ENCODE results near the gene IL34.
"Not testable (repeated sequence)": the region's sequence is repeated elsewhere in the genome, so short reads cannot be mapped to it uniquely, and the experiment has no call there.

IL34 gene

GRCh38 chr16:70643264-70643663 is 3.1 kb upstream of the IL34 start:
- not testable (repeated sequence) for DNase-seq; H2AFZ ChIP-seq (ENCODE audit: low read depth, low read length); H3K4me2 ChIP-seq (ENCODE audit: low read length, poor library complexity, severe bottlenecking); H3K18ac ChIP-seq (ENCODE audit: low read depth in 1 of 2, low read length in 2 of 2); H4K91ac ChIP-seq (ENCODE audit: low read length); H3K4ac ChIP-seq (ENCODE audit: low read depth in 1 of 2, low read length in 2 of 2); H3K4me1 ChIP-seq (ENCODE audit: control insufficient read depth, insufficient read depth, low read depth, low read length); H3K14ac ChIP-seq (ENCODE audit: low read length in 2 of 2); H3K23ac ChIP-seq (ENCODE audit: low read length in 2 of 2); H2BK15ac ChIP-seq (ENCODE audit: low read depth, poor library complexity, severe bottlenecking); H3K4me3 ChIP-seq (ENCODE audit: insufficient read depth in 1 of 2, low read depth in 1 of 2, low read length in 2 of 2); H3K36me3 ChIP-seq (ENCODE audit: control insufficient read depth in 1 of 2, insufficient read depth in 2 of 2, low read depth in 1 of 2, low read length in 2 of 2); H4K8ac ChIP-seq (ENCODE audit: low read length); H3K79me1 ChIP-seq (replicated peaks; ENCODE audit: low read length, poor library complexity, severe bottlenecking); H3K27me3 ChIP-seq (ENCODE audit: control insufficient read depth in 1 of 2, insufficient read depth in 1 of 2, low read length in 2 of 2); H2BK12ac ChIP-seq (ENCODE audit: low read length in 2 of 2); H2BK5ac ChIP-seq (ENCODE audit: low read depth, low read length, poor library complexity, severe bottlenecking); H2AK5ac ChIP-seq (ENCODE audit: low read length, severe bottlenecking); H3K9ac ChIP-seq (ENCODE audit: low read length); H2BK120ac ChIP-seq (ENCODE audit: low read depth, low read length); H3K9me3 ChIP-seq (ENCODE audit: control insufficient read depth, low read length); H3K27ac ChIP-seq (ENCODE audit: low read length, poor library complexity, severe bottlenecking)
- WGBS = 88% methylated on average over 7 of the region's 7 CpGs

GRCh38 chr16:70644763-70645597 is 1.4 kb upstream of the IL34 start:
- Histone ChIP-seq H3K4me3 (ENCODE audit: insufficient read depth in 1 of 2, low read depth in 1 of 2, low read length in 2 of 2) (no peak overlapping the region), H2BK12ac (ENCODE audit: low read length in 2 of 2) (no peak overlapping the region), H2BK15ac (ENCODE audit: low read depth, poor library complexity, severe bottlenecking) (no peak overlapping the region), H3K4me1 (ENCODE audit: control insufficient read depth, insufficient read depth, low read depth, low read length) (peaks cover 5% of the 10 kb centered on the region), H2BK120ac (ENCODE audit: low read depth, low read length) (no peak overlapping the region), H3K36me3 (ENCODE audit: control insufficient read depth in 1 of 2, insufficient read depth in 2 of 2, low read depth in 1 of 2, low read length in 2 of 2) (no peaks in the 10 kb centered on the region), H3K9ac (ENCODE audit: low read length) (no peak overlapping the region), H3K27ac (ENCODE audit: low read length, poor library complexity, severe bottlenecking) (no peak overlapping the region), H4K8ac (ENCODE audit: low read length) (no peak overlapping the region), H3K9me3 (ENCODE audit: control insufficient read depth, low read length) (no peaks in the 10 kb centered on the region), H3K4ac (ENCODE audit: low read depth in 1 of 2, low read length in 2 of 2) (peak overlapping the region in 1 of 2 experiments; percentile 8), H3K23ac (ENCODE audit: low read length in 2 of 2) (no peak overlapping the region), H3K79me1 (replicated peaks; ENCODE audit: low read length, poor library complexity, severe bottlenecking) (no peaks in the 10 kb centered on the region), H2AFZ (ENCODE audit: low read depth, low read length) (no peak overlapping the region), H3K4me2 (ENCODE audit: low read length, poor library complexity, severe bottlenecking) (no peak overlapping the region), H4K91ac (ENCODE audit: low read length) (peak overlapping the region; percentile 70), H3K27me3 (ENCODE audit: control insufficient read depth in 1 of 2, insufficient read depth in 1 of 2, low read length in 2 of 2) (no peaks in the 10 kb centered on the region), H2BK5ac (ENCODE audit: low read depth, low read length, poor library complexity, severe bottlenecking) (no peak overlapping the region), H3K14ac (ENCODE audit: low read length in 2 of 2) (peak overlapping the region in 1 of 2 experiments; percentile 11), H2AK5ac (ENCODE audit: low read length, severe bottlenecking) (no peak overlapping the region), H3K18ac (ENCODE audit: low read depth in 1 of 2, low read length in 2 of 2) (no peak overlapping the region)
- no peak for DNase-seq
- 74% methylated on average over 10 of the region's 10 CpGs for WGBS

- Histone ChIP-seq H3K4me1 (ENCODE audit: control insufficient read depth, insufficient read depth, low read depth, low read length) (peaks cover 8% of the 10 kb centered on the region), H4K8ac (ENCODE audit: low read length) (peak overlapping the region; percentile 29), H3K9ac (ENCODE audit: low read length) (no peak overlapping the region), H2BK15ac (ENCODE audit: low read depth, poor library complexity, severe bottlenecking) (no peak overlapping the region), H3K27ac (ENCODE audit: low read length, poor library complexity, severe bottlenecking) (no peak overlapping the region), H3K18ac (ENCODE audit: low read depth in 1 of 2, low read length in 2 of 2) (no peak overlapping the region), H3K36me3 (ENCODE audit: control insufficient read depth in 1 of 2, insufficient read depth in 2 of 2, low read depth in 1 of 2, low read length in 2 of 2) (no peaks in the 10 kb centered on the region), H4K91ac (ENCODE audit: low read length) (peak overlapping the region; percentile 77), H2BK12ac (ENCODE audit: low read length in 2 of 2) (peak overlapping the region in 1 of 2 experiments; percentile 68), H2AK5ac (ENCODE audit: low read length, severe bottlenecking) (no peak overlapping the region), H3K14ac (ENCODE audit: low read length in 2 of 2) (peak overlapping the region in 1 of 2 experiments; percentile 87), H3K23ac (ENCODE audit: low read length in 2 of 2) (no peak overlapping the region), H2AFZ (ENCODE audit: low read depth, low read length) (no peak overlapping the region), H3K4ac (ENCODE audit: low read depth in 1 of 2, low read length in 2 of 2) (no peak overlapping the region), H3K79me1 (replicated peaks; ENCODE audit: low read length, poor library complexity, severe bottlenecking) (no peaks in the 10 kb centered on the region), H2BK5ac (ENCODE audit: low read depth, low read length, poor library complexity, severe bottlenecking) (no peak overlapping the region), H3K4me3 (ENCODE audit: insufficient read depth in 1 of 2, low read depth in 1 of 2, low read length in 2 of 2) (no peak overlapping the region), H3K9me3 (ENCODE audit: control insufficient read depth, low read length) (no peaks in the 10 kb centered on the region), H3K27me3 (ENCODE audit: control insufficient read depth in 1 of 2, insufficient read depth in 1 of 2, low read length in 2 of 2) (no peaks in the 10 kb centered on the region), H3K4me2 (ENCODE audit: low read length, poor library complexity, severe bottlenecking) (no peak overlapping the region), H2BK120ac (ENCODE audit: low read depth, low read length) (no peak overlapping the region)
- 86% methylated on average over 15 of the region's 15 CpGs for WGBS
- DNase-seq = no peak
These were observed 1.3 kb downstream of the IL34 start for GRCh38 chr16:70647441-70648359.

- peak overlapping the region in 1 of 2 experiments; percentile 6 for H3K4ac ChIP-seq (ENCODE audit: low read depth in 1 of 2, low read length in 2 of 2)
- H3K36me3 ChIP-seq (ENCODE audit: control insufficient read depth in 1 of 2, insufficient read depth in 2 of 2, low read depth in 1 of 2, low read length in 2 of 2) = no peaks in the 10 kb centered on the region
- no peak for DNase-seq
- H4K8ac ChIP-seq (ENCODE audit: low read length) = no peak overlapping the region
- H2BK120ac ChIP-seq (ENCODE audit: low read depth, low read length) = no peak overlapping the region
- no peak overlapping the region for H2AFZ ChIP-seq (ENCODE audit: low read depth, low read length)
- WGBS = 88% methylated on average over 6 of the region's 6 CpGs
- peaks cover 9% of the 10 kb centered on the region for H3K4me1 ChIP-seq (ENCODE audit: control insufficient read depth, insufficient read depth, low read depth, low read length)
- no peaks in the 10 kb centered on the region for H3K79me1 ChIP-seq (replicated peaks; ENCODE audit: low read length, poor library complexity, severe bottlenecking)
- H3K18ac ChIP-seq (ENCODE audit: low read depth in 1 of 2, low read length in 2 of 2) = peak overlapping the region in 1 of 2 experiments; percentile 9
- no peaks in the 10 kb centered on the region for H3K9me3 ChIP-seq (ENCODE audit: control insufficient read depth, low read length)
- no peak overlapping the region for H2BK5ac ChIP-seq (ENCODE audit: low read depth, low read length, poor library complexity, severe bottlenecking)
- H3K4me3 ChIP-seq (ENCODE audit: insufficient read depth in 1 of 2, low read depth in 1 of 2, low read length in 2 of 2) = no peak overlapping the region
- H2BK12ac ChIP-seq (ENCODE audit: low read length in 2 of 2) = no peak overlapping the region
- no peak overlapping the region for H3K27ac ChIP-seq (ENCODE audit: low read length, poor library complexity, severe bottlenecking)
- H3K4me2 ChIP-seq (ENCODE audit: low read length, poor library complexity, severe bottlenecking) = no peak overlapping the region
- H3K14ac ChIP-seq (ENCODE audit: low read length in 2 of 2) = no peak overlapping the region
- no peak overlapping the region for H2BK15ac ChIP-seq (ENCODE audit: low read depth, poor library complexity, severe bottlenecking)
- H3K27me3 ChIP-seq (ENCODE audit: control insufficient read depth in 1 of 2, insufficient read depth in 1 of 2, low read length in 2 of 2) = no peaks in the 10 kb centered on the region
- no peak overlapping the region for H2AK5ac ChIP-seq (ENCODE audit: low read length, severe bottlenecking)
- peak overlapping the region; percentile 54 for H4K91ac ChIP-seq (ENCODE audit: low read length)
- H3K23ac ChIP-seq (ENCODE audit: low read length in 2 of 2) = no peak overlapping the region
- H3K9ac ChIP-seq (ENCODE audit: low read length) = no peak overlapping the region
These were observed 2.2 kb downstream of the IL34 start for GRCh38 chr16:70648606-70649005.

Data from mesenchymal stem cell (in vitro differentiated cells and primary cell).